Measurements from ENCODE around the gene SIM2. TPM values are rescaled to one million over a fixed set of nuclear protein-coding genes. Genes with fewer than 3 reads are reported as not detected.

SIM2 gene
- total RNA-seq, 1 experiment from 2014 or later: 23.9 TPM

DNA sequence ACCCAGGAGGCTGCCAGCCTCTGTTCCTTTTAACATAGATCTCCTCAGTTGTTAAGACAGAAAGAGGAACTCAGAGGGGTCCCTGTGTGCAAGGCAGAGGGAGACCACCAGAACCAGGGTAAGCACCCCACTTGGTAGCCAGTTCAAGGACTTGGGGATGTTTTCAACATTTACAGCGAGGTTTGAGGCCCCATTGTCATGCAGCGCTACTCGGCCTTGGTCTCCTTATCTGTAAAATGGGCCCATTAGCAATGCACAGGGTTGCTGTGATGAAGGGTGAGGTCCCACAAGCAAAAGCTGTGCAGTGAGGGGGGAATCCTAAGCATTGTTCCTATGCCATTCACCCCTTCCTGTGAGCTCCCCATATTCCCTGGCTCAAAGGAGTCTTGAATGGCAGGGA lies 4.2 kb downstream of the SIM2 start:
- Histone ChIP-seq H3K27ac (ENCODE audit: low read depth, low read length) (no peak overlapping the region), H3K9ac (ENCODE audit: low read length) (no peak overlapping the region), H4K20me1 (ENCODE audit: insufficient read depth) (no peaks in the 10 kb centered on the region), H3K9me3 (ENCODE audit: control insufficient read depth in 1 of 2, insufficient read depth in 1 of 2, low read depth in 1 of 2, low read length in 2 of 2) (no peaks in the 10 kb centered on the region), H2AFZ (ENCODE audit: low read depth, low read length, poor library complexity, severe bottlenecking) (no peak overlapping the region), H3K79me2 (ENCODE audit: insufficient read depth, low read length) (peaks cover 87% of the 10 kb centered on the region), H3K9me2 (ENCODE audit: insufficient read depth) (no peaks in the 10 kb centered on the region), H3K4me2 (ENCODE audit: low read length) (no peak overlapping the region), H3K36me3 (ENCODE audit: control insufficient read depth in 1 of 2, insufficient read depth in 2 of 2, low read length in 2 of 2) (no peaks in the 10 kb centered on the region), H3K27me3 (ENCODE audit: insufficient read depth, low read length) (no peaks in the 10 kb centered on the region), H3K4me1 (ENCODE audit: control insufficient read depth in 1 of 2, insufficient read depth in 2 of 2, low read length in 2 of 2) (peaks cover 8 to 19% of the 10 kb centered on the region in 2 experiments), H3K4me3 (replicated peaks in 1 of 2; ENCODE audit: low read depth in 1 of 2, low read length in 2 of 2) (no peak overlapping the region)
- ChIA-PET RAD21 (ENCODE audit: low non-redundant PET in 1 of 2, low total read pairs in 2 of 2, uncharacterized antibody in 2 of 2, unreplicated experiment in 2 of 2) (interaction anchor here in 1 of 2 experiments (1.0 kb wide), 1 partner anchor 306 kb away, joined by 3 read pairs; no protein-coding TSS in a partner anchor), CTCF (interaction anchor here (1.2 kb wide), 1 partner anchor 72 kb away, joined by 4 read pairs; no protein-coding TSS in a partner anchor), POLR2A (no interaction called here)
- BruUV-seq (replicated peaks): no TSS peak
- TF ChIP-seq POLR2AphosphoS5 (IDR thresholded peaks at IDR 0.05; ENCODE audit: low read depth, low read length): no peak
- TF ChIP-seq SRF (IDR thresholded peaks at IDR 0.05; ENCODE audit: low read depth): no peak
- no peak for TF ChIP-seq CBX3 (IDR thresholded peaks at IDR 0.05; ENCODE audit: low read depth)
- TF ChIP-seq, protein P1, sequence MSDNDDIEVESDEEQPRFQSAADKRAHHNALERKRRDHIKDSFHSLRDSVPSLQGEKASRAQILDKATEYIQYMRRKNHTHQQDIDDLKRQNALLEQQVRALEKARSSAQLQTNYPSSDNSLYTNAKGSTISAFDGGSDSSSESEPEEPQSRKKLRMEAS (IDR thresholded peaks at IDR 0.05): no peak
- TF ChIP-seq SIN3A (IDR thresholded peaks at IDR 0.05; ENCODE audit: low read depth): no peak
- TF ChIP-seq RAD21 (IDR thresholded peaks at IDR 0.05; ENCODE audit: low read depth): no peak
- no peak for TF ChIP-seq TCF7L2 (IDR thresholded peaks at IDR 0.05; ENCODE audit: borderline replicate concordance, extremely low read depth, insufficient read depth, insufficient read length)
- no peak for TF ChIP-seq FOSL1 (IDR thresholded peaks at IDR 0.05; ENCODE audit: low read depth)
- TF ChIP-seq, protein P2, sequence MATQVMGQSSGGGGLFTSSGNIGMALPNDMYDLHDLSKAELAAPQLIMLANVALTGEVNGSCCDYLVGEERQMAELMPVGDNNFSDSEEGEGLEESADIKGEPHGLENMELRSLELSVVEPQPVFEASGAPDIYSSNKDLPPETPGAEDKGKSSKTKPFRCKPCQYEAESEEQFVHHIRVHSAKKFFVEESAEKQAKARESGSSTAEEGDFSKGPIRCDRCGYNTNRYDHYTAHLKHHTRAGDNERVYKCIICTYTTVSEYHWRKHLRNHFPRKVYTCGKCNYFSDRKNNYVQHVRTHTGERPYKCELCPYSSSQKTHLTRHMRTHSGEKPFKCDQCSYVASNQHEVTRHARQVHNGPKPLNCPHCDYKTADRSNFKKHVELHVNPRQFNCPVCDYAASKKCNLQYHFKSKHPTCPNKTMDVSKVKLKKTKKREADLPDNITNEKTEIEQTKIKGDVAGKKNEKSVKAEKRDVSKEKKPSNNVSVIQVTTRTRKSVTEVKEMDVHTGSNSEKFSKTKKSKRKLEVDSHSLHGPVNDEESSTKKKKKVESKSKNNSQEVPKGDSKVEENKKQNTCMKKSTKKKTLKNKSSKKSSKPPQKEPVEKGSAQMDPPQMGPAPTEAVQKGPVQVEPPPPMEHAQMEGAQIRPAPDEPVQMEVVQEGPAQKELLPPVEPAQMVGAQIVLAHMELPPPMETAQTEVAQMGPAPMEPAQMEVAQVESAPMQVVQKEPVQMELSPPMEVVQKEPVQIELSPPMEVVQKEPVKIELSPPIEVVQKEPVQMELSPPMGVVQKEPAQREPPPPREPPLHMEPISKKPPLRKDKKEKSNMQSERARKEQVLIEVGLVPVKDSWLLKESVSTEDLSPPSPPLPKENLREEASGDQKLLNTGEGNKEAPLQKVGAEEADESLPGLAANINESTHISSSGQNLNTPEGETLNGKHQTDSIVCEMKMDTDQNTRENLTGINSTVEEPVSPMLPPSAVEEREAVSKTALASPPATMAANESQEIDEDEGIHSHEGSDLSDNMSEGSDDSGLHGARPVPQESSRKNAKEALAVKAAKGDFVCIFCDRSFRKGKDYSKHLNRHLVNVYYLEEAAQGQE (IDR thresholded peaks at IDR 0.05; ENCODE audit: low read depth): no peak
- no peak for TF ChIP-seq YY1 (IDR thresholded peaks at IDR 0.05; ENCODE audit: extremely low read depth, insufficient replicate concordance, low read depth, low read length)
- TF ChIP-seq CEBPB (IDR thresholded peaks at IDR 0.05; ENCODE audit: low read depth): no peak
- no peak for ATAC-seq
- DNase-seq (ENCODE audit: low read depth, low spot score): no peak
- intact Hi-C loops (cut with micrococcal nuclease): no loop called here
